Epithelial cell of proximal tubule (primary cell): ENCODE results near the gene SLC8A2. TPM values are rescaled to one million over a fixed set of nuclear protein-coding genes. Genes with fewer than 3 reads are reported as not detected.

Experiments
- DNase-seq: peaks from one replicate; pipeline ENCODE4 v3.0.0-alpha.2; 2011; ENCODE audit warnings: low read depth
- H3K4me3 ChIP-seq: 2 replicates; pipeline ENCODE4 v1.5.1; 2011; ENCODE audit warnings: low read depth, mild to moderate bottlenecking, low read length
- CTCF ChIP-seq: conservative IDR thresholded peaks from 2 replicates; pipeline ENCODE4 v1.5.1; 2012; ENCODE audit warnings: low read depth, mild to moderate bottlenecking, low read length
- total RNA-seq: library from RNA; depleted of rRNA; stranded (reverse); fragments of >200 nt; gene quantifications from 2 replicates; pipeline ENCODE4 v1.2.3, GENCODE V29; 2015

SLC8A2 gene
- total RNA-seq, 1 donor from 2014 or later, result not detected

- no peak for TF ChIP-seq CTCF
- no peak for DNase-seq
- no peak overlapping the region for H3K4me3 ChIP-seq
These were observed 35.7 kb downstream of the SLC8A2 start for GRCh38 chr19:47435883-47436417.

- DNase-seq, result no peak
- H3K4me3 ChIP-seq, result no peak overlapping the region
- no peak for TF ChIP-seq CTCF
These were observed 36.5 kb downstream of the SLC8A2 start for GRCh38 chr19:47435196-47435595.

GRCh38 chr19:47434088-47434487 lies 37.6 kb downstream of the SLC8A2 start:
- no peak overlapping the region for H3K4me3 ChIP-seq
- no peak for DNase-seq
- TF ChIP-seq CTCF, result no peak

- H3K4me3 ChIP-seq, result no peak overlapping the region
- DNase-seq, result no peak
- no peak for TF ChIP-seq CTCF
These were observed 38.6 kb downstream of the SLC8A2 start for GRCh38 chr19:47433121-47433520.

- no peak overlapping the region for H3K4me3 ChIP-seq
- TF ChIP-seq CTCF, result no peak
- no peak for DNase-seq
These were observed 39.2 kb downstream of the SLC8A2 start for GRCh38 chr19:47432499-47432898.

GRCh38 chr19:47432091-47432490 lies 39.6 kb downstream of the SLC8A2 start:
- DNase-seq, result no peak
- TF ChIP-seq CTCF, result no peak
- H3K4me3 ChIP-seq, result no peak overlapping the region

- H3K4me3 ChIP-seq, result peak overlapping the region; percentile 8
- TF ChIP-seq CTCF, result peak; percentile 2
These were observed 41.5 kb downstream of the SLC8A2 start for GRCh38 chr19:47430041-47430802.

More at GRCh38 chr19:47430041-47430802, 41.5 kb downstream of the SLC8A2 start:
- DNase-seq, result no peak
